Measurements from ENCODE around the gene LYG1.
"Not testable (repeated sequence)": the region's sequence is repeated elsewhere in the genome, so short reads cannot be mapped to it uniquely, and the experiment has no call there.

DNA sequence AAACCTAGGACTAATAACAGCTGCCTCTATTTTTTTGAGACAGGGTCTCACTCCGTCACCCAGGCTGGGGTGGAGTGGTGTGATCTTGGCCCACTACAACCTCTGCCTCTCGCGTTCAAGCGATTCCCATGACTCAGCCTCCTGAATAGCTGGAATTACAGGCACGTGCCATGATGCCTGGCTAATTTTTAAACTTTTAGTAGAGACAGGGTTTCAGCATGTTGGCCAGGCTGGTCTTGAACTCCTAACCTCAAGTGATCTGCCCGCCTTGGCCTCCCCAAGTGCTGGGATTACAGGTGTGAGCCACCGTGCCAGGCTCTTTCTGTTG, 16.8 kb upstream of the LYG1 start:
- TF ChIP-seq, protein P1, sequence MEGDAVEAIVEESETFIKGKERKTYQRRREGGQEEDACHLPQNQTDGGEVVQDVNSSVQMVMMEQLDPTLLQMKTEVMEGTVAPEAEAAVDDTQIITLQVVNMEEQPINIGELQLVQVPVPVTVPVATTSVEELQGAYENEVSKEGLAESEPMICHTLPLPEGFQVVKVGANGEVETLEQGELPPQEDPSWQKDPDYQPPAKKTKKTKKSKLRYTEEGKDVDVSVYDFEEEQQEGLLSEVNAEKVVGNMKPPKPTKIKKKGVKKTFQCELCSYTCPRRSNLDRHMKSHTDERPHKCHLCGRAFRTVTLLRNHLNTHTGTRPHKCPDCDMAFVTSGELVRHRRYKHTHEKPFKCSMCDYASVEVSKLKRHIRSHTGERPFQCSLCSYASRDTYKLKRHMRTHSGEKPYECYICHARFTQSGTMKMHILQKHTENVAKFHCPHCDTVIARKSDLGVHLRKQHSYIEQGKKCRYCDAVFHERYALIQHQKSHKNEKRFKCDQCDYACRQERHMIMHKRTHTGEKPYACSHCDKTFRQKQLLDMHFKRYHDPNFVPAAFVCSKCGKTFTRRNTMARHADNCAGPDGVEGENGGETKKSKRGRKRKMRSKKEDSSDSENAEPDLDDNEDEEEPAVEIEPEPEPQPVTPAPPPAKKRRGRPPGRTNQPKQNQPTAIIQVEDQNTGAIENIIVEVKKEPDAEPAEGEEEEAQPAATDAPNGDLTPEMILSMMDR (IDR thresholded peaks at IDR 0.05): not testable (repeated sequence)
- TF ChIP-seq, protein P2, sequence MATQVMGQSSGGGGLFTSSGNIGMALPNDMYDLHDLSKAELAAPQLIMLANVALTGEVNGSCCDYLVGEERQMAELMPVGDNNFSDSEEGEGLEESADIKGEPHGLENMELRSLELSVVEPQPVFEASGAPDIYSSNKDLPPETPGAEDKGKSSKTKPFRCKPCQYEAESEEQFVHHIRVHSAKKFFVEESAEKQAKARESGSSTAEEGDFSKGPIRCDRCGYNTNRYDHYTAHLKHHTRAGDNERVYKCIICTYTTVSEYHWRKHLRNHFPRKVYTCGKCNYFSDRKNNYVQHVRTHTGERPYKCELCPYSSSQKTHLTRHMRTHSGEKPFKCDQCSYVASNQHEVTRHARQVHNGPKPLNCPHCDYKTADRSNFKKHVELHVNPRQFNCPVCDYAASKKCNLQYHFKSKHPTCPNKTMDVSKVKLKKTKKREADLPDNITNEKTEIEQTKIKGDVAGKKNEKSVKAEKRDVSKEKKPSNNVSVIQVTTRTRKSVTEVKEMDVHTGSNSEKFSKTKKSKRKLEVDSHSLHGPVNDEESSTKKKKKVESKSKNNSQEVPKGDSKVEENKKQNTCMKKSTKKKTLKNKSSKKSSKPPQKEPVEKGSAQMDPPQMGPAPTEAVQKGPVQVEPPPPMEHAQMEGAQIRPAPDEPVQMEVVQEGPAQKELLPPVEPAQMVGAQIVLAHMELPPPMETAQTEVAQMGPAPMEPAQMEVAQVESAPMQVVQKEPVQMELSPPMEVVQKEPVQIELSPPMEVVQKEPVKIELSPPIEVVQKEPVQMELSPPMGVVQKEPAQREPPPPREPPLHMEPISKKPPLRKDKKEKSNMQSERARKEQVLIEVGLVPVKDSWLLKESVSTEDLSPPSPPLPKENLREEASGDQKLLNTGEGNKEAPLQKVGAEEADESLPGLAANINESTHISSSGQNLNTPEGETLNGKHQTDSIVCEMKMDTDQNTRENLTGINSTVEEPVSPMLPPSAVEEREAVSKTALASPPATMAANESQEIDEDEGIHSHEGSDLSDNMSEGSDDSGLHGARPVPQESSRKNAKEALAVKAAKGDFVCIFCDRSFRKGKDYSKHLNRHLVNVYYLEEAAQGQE (IDR thresholded peaks at IDR 0.05; ENCODE audit: insufficient read depth in 1 of 2, low read depth in 2 of 2, low read length in 1 of 2): not testable (repeated sequence)
- TF ChIP-seq SIN3A (IDR thresholded peaks at IDR 0.05; ENCODE audit: borderline replicate concordance, insufficient read depth, low read depth, low read length); POLR2AphosphoS5 (IDR thresholded peaks at IDR 0.05; ENCODE audit: low read depth, low read length): not testable (repeated sequence)

All from Panc1 (cell line).